ENCODE data around the gene PLPP4.

- TF ChIP-seq CTCF (conservative IDR thresholded peaks at IDR 0.05; ENCODE audit: low read depth, low read length) (no peak), EZH2phosphoT487 (IDR thresholded peaks at IDR 0.05; ENCODE audit: borderline replicate concordance, low read length) (no peak), EZH2 (IDR thresholded peaks at IDR 0.05; ENCODE audit: low read length, unreplicated experiment) (no peak)
Measured at GRCh38 chr10:120508393-120508792, 51.4 kb downstream of the PLPP4 start.

Data from PC-3 (cell line).